ENCODE results near the gene FIP1L1. TPM values are rescaled to one million over a fixed set of nuclear protein-coding genes. Genes with fewer than 3 reads are reported as not detected.

Gene FIP1L1
- total RNA-seq, 1 donor from 2014 or later: 50.9 TPM

DNA sequence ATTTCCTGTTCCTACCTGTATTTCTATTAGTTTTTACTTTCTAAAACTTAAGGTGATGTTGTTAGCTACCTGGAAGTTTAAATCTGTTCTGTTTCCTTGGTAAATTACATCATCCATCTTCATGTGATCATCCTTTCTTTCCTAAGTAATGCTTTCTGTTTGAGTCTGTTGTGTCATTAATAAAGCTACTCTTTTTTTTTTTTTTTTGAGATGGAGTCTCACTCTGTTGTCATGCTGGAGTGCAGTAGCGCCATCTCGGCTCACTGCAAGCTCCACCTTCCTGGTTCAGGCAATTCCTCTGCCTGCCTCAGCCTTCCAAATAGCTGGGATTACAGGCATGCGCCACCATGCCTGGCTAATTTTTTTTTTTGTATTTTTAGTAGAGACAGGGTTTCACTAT, 73.3 kb downstream of the FIP1L1 start:
- peak overlapping the region; percentile 11 for H3K4me3 Mint-ChIP-seq (ENCODE audit: unreplicated experiment)
- H3K27me3 Mint-ChIP-seq (ENCODE audit: low read depth, unreplicated experiment): no peaks in the 10 kb centered on the region
- peaks cover 7% of the 10 kb centered on the region for H3K4me1 Mint-ChIP-seq (ENCODE audit: low read depth, unreplicated experiment)
- Histone ChIP-seq H2AFZ (ENCODE audit: low read depth, low read length) (no peak overlapping the region), H3K4me1 (ENCODE audit: insufficient read depth, low read length) (no peaks in the 10 kb centered on the region), H3K9ac (ENCODE audit: low read length) (no peak overlapping the region), H3K27ac (ENCODE audit: low read depth, low read length) (no peak overlapping the region), H3K27me3 (ENCODE audit: insufficient read depth, low read length) (no peaks in the 10 kb centered on the region), H4K20me1 (ENCODE audit: insufficient read depth, low read length) (no peaks in the 10 kb centered on the region), H3K79me2 (ENCODE audit: insufficient read depth, low read length) (no peaks in the 10 kb centered on the region), H3K36me3 (ENCODE audit: insufficient read depth, low read length) (peaks cover 26% of the 10 kb centered on the region), H3K9me3 (ENCODE audit: insufficient read depth, low read depth, low read length) (no peaks in the 10 kb centered on the region), H3K4me2 (ENCODE audit: low read length) (no peak overlapping the region), H3K4me3 (ENCODE audit: insufficient read depth, low read depth, low read length) (no peak overlapping the region)
- FAIRE-seq (no peak), DNase-seq (ENCODE audit: low read depth) (peak; percentile 10)
- H3K27ac Mint-ChIP-seq (ENCODE audit: unreplicated experiment): peak overlapping the region; percentile 89
- H3K36me3 Mint-ChIP-seq (ENCODE audit: low read depth, unreplicated experiment): peaks cover 16% of the 10 kb centered on the region
- TF ChIP-seq EZH2 (IDR thresholded peaks at IDR 0.05; ENCODE audit: insufficient read depth, low read length): no peak
- TF ChIP-seq, protein P1, sequence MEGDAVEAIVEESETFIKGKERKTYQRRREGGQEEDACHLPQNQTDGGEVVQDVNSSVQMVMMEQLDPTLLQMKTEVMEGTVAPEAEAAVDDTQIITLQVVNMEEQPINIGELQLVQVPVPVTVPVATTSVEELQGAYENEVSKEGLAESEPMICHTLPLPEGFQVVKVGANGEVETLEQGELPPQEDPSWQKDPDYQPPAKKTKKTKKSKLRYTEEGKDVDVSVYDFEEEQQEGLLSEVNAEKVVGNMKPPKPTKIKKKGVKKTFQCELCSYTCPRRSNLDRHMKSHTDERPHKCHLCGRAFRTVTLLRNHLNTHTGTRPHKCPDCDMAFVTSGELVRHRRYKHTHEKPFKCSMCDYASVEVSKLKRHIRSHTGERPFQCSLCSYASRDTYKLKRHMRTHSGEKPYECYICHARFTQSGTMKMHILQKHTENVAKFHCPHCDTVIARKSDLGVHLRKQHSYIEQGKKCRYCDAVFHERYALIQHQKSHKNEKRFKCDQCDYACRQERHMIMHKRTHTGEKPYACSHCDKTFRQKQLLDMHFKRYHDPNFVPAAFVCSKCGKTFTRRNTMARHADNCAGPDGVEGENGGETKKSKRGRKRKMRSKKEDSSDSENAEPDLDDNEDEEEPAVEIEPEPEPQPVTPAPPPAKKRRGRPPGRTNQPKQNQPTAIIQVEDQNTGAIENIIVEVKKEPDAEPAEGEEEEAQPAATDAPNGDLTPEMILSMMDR (IDR thresholded peaks at IDR 0.05; ENCODE audit: insufficient read depth, low read depth, low read length): no peak
- no peaks in the 10 kb centered on the region for H3K9me3 Mint-ChIP-seq (ENCODE audit: unreplicated experiment)

DNA sequence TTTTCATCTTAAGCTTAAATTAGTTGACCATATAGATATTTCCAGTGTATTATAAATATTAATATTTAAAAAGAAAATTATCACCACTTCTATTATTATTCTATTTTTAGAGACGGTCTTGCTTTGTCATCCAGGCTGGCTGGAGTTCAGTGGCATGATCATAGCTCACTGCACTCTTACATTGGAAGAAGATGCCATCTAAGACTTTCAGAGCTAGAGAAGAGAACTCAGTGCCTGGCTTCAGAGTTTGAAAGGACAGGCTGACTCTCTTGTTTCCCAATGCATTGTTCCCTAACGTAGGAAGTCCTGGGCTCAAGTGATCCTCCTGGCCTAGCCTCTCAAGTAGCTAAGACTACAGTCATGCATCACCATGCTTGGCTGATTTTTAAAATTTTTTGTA, 75.9 kb downstream of the FIP1L1 start:
- no peaks in the 10 kb centered on the region for H3K9me3 Mint-ChIP-seq (ENCODE audit: unreplicated experiment)
- TF ChIP-seq, protein P1 (IDR thresholded peaks at IDR 0.05; ENCODE audit: insufficient read depth, low read depth, low read length): no peak
- no peak for TF ChIP-seq EZH2 (IDR thresholded peaks at IDR 0.05; ENCODE audit: insufficient read depth, low read length)
- H3K4me1 Mint-ChIP-seq (ENCODE audit: low read depth, unreplicated experiment): peaks cover 7% of the 10 kb centered on the region
- no peak overlapping the region for H3K27ac Mint-ChIP-seq (ENCODE audit: unreplicated experiment)
- FAIRE-seq (no peak), DNase-seq (ENCODE audit: low read depth) (no peak)
- peaks cover 14% of the 10 kb centered on the region for H3K36me3 Mint-ChIP-seq (ENCODE audit: low read depth, unreplicated experiment)
- Histone ChIP-seq H3K4me3 (ENCODE audit: insufficient read depth, low read depth, low read length) (no peak overlapping the region), H3K9ac (ENCODE audit: low read length) (no peak overlapping the region), H3K4me1 (ENCODE audit: insufficient read depth, low read length) (no peaks in the 10 kb centered on the region), H4K20me1 (ENCODE audit: insufficient read depth, low read length) (no peaks in the 10 kb centered on the region), H3K4me2 (ENCODE audit: low read length) (no peak overlapping the region), H3K27ac (ENCODE audit: low read depth, low read length) (no peak overlapping the region), H3K36me3 (ENCODE audit: insufficient read depth, low read length) (peaks cover 21% of the 10 kb centered on the region), H3K79me2 (ENCODE audit: insufficient read depth, low read length) (no peaks in the 10 kb centered on the region), H3K9me3 (ENCODE audit: insufficient read depth, low read depth, low read length) (no peaks in the 10 kb centered on the region), H2AFZ (ENCODE audit: low read depth, low read length) (no peak overlapping the region), H3K27me3 (ENCODE audit: insufficient read depth, low read length) (no peaks in the 10 kb centered on the region)
- no peaks in the 10 kb centered on the region for H3K27me3 Mint-ChIP-seq (ENCODE audit: low read depth, unreplicated experiment)
- H3K4me3 Mint-ChIP-seq (ENCODE audit: unreplicated experiment): no peak overlapping the region

DNA sequence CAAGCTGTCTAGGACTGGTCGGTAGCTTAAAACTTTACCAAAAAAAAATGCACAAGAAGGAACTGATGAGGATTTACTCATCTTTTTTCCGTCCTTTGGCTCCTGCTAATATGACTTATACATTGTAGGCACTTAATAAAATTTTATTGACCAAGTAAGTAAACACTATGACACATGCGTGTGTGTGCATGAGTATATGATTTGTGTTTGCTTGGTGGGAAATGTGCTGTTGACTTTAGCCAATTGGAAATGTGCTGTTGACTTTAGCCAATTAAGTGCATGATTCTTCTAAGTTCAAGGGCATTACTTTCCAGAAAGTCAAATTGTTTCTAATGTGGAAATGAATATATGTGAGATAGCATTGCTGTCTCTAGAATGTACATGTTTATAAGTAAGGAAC, 78.3 kb downstream of the FIP1L1 start:
- Histone ChIP-seq H3K27me3 (ENCODE audit: insufficient read depth, low read length) (no peaks in the 10 kb centered on the region), H4K20me1 (ENCODE audit: insufficient read depth, low read length) (no peaks in the 10 kb centered on the region), H3K79me2 (ENCODE audit: insufficient read depth, low read length) (no peaks in the 10 kb centered on the region), H3K27ac (ENCODE audit: low read depth, low read length) (no peak overlapping the region), H3K36me3 (ENCODE audit: insufficient read depth, low read length) (peaks cover 21% of the 10 kb centered on the region), H3K9ac (ENCODE audit: low read length) (no peak overlapping the region), H3K9me3 (ENCODE audit: insufficient read depth, low read depth, low read length) (no peaks in the 10 kb centered on the region), H3K4me3 (ENCODE audit: insufficient read depth, low read depth, low read length) (no peak overlapping the region), H2AFZ (ENCODE audit: low read depth, low read length) (no peak overlapping the region), H3K4me1 (ENCODE audit: insufficient read depth, low read length) (peaks cover 5% of the 10 kb centered on the region), H3K4me2 (ENCODE audit: low read length) (no peak overlapping the region)
- Mint-ChIP-seq H3K36me3 (ENCODE audit: low read depth, unreplicated experiment) (peaks cover 14% of the 10 kb centered on the region), H3K4me3 (ENCODE audit: unreplicated experiment) (no peak overlapping the region), H3K4me1 (ENCODE audit: low read depth, unreplicated experiment) (peaks cover 16% of the 10 kb centered on the region), H3K9me3 (ENCODE audit: unreplicated experiment) (no peaks in the 10 kb centered on the region), H3K27me3 (ENCODE audit: low read depth, unreplicated experiment) (no peaks in the 10 kb centered on the region), H3K27ac (ENCODE audit: unreplicated experiment) (no peak overlapping the region)
- FAIRE-seq (no peak), DNase-seq (ENCODE audit: low read depth) (no peak)
- TF ChIP-seq EZH2 (IDR thresholded peaks at IDR 0.05; ENCODE audit: insufficient read depth, low read length): no peak
- TF ChIP-seq, protein P1 (IDR thresholded peaks at IDR 0.05; ENCODE audit: insufficient read depth, low read depth, low read length): no peak

Measured in astrocyte (in vitro differentiated cells and primary cell).